GM12878 (cell line): ENCODE results near the gene GRAMD2B.
"Not testable (repeated sequence)": the region's sequence is repeated elsewhere in the genome, so short reads cannot be mapped to it uniquely, and the experiment has no call there.

ENCODE experiments used
- CBX3 ChIP-seq: fragments of 200-600 bp; sonication (generic); IDR thresholded peaks from 2 replicates; pipeline ENCODE4 v1.6.1; 2016; ENCODE audit warnings: low read depth, borderline replicate concordance
- CTCF ChIP-seq, 3 experiments: IDR thresholded peaks in 2 of 3; conservative IDR thresholded peaks in 1 of 3; 2 replicates each; pipeline ENCODE4 v1.5.1; 2011; ENCODE audit warnings: low read depth in 3 of 3, low read length in 3 of 3, mild to moderate bottlenecking in 3 of 3, control low read depth in 2 of 3, moderate library complexity in 2 of 3, inconsistent platforms in 1 of 3, mixed read lengths in 1 of 3; ENCODE audit not compliant: control insufficient read depth in 2 of 3, insufficient read depth in 1 of 3; ENCODE audit errors: extremely low read depth in 1 of 3
- EP300 ChIP-seq, 2 experiments: fragments of 150-350 bp in 1 of 2; IDR thresholded peaks; 2 replicates each; pipeline ENCODE4 v1.6.1; 2011 to 2012; ENCODE audit warnings: low read depth in 2 of 2, low read length in 2 of 2, borderline replicate concordance in 1 of 2, improper control_type of control experiment in 1 of 2, inconsistent platforms in 1 of 2; ENCODE audit not compliant: control insufficient read depth in 1 of 2
- POLR2A ChIP-seq: IDR thresholded peaks from 2 replicates; pipeline ENCODE4 v1.6.1; 2011; ENCODE audit warnings: low read depth, mild to moderate bottlenecking, low read length
- POLR2AphosphoS5 ChIP-seq: IDR thresholded peaks from 2 replicates; pipeline ENCODE4 v1.6.1; 2011; ENCODE audit warnings: mild to moderate bottlenecking, low read length, inconsistent platforms
- RAD21 ChIP-seq: IDR thresholded peaks from 2 replicates; pipeline ENCODE4 v1.6.1; 2011; ENCODE audit warnings: mild to moderate bottlenecking, low read depth, low read length, moderate library complexity; ENCODE audit not compliant: insufficient read depth
- SREBF2 ChIP-seq: IDR thresholded peaks from 2 replicates; pipeline ENCODE4 v1.6.1; 2012; ENCODE audit warnings: mild to moderate bottlenecking, low read length
- TAF1 ChIP-seq: IDR thresholded peaks from 2 replicates; pipeline ENCODE4 v1.6.1; 2011; ENCODE audit warnings: mild to moderate bottlenecking, low read depth, low read length, borderline replicate concordance
- USF1 ChIP-seq: IDR thresholded peaks from 2 replicates; pipeline ENCODE4 v1.6.1; 2011; ENCODE audit warnings: borderline replicate concordance, low read depth, mild to moderate bottlenecking, moderate library complexity, mixed read lengths, low read length; ENCODE audit not compliant: insufficient read depth; ENCODE audit errors: extremely low read length
- ZBTB40 ChIP-seq: fragments of 450-650 bp; IDR thresholded peaks from 2 replicates; pipeline ENCODE4 v1.6.1; 2016; ENCODE audit warnings: mild to moderate bottlenecking, moderate library complexity, borderline replicate concordance

GRCh38 chr5:126519223-126519622, 96.0 kb downstream of the GRAMD2B start:
- not testable (repeated sequence) for TF ChIP-seq CTCF (IDR thresholded peaks at IDR 0.05 in 2 of 3, conservative IDR thresholded peaks at IDR 0.05 in 1 of 3; ENCODE audit: control insufficient read depth in 2 of 3, extremely low read depth in 1 of 3, insufficient read depth in 1 of 3, low read depth in 3 of 3, low read length in 3 of 3); POLR2A; RAD21; SREBF2; POLR2AphosphoS5; EP300 (IDR thresholded peaks at IDR 0.05; ENCODE audit: borderline replicate concordance in 1 of 2, control insufficient read depth in 1 of 2, low read depth in 2 of 2, low read length in 2 of 2); USF1; CBX3; TAF1; ZBTB40
